Prostate gland (tissue), 2 donors: ENCODE data around the gene MCF2L2.

Source experiments
- POLR2AphosphoS5 ChIP-seq: sonication (generic); formaldehyde crosslinking; IDR thresholded peaks from one replicate; pipeline ENCODE4 v1.6.1; 2017; ENCODE audit warnings: antibody characterized with exemption
- TF ChIP-seq, protein P1 (sequence below), 4 experiments: fragments of 200-600 bp in 2 of 4; fragments of 450-650 bp in 2 of 4; sonication (generic) in 2 of 4; IDR thresholded peaks; 1 replicate in 3 of 4; 2 replicates in 1 of 4; pipeline ENCODE4 v1.5.1; 2016 to 2019; ENCODE audit warnings: antibody characterized with exemption in 4 of 4, mild to moderate bottlenecking in 2 of 4, moderate library complexity in 2 of 4

DNA sequence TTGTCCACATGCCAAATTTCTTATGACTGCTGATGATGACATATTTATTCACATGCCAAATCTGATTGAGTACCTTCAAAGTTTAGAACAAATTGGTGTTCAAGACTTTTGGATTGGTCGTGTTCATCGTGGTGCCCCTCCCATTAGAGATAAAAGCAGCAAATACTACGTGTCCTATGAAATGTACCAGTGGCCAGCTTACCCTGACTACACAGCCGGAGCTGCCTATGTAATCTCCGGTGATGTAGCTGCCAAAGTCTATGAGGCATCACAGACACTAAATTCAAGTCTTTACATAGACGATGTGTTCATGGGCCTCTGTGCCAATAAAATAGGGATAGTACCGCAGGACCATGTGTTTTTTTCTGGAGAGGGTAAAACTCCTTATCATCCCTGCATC, 158.1 kb downstream of the MCF2L2 start:
- TF ChIP-seq POLR2AphosphoS5: no peak
- TF ChIP-seq, protein P1, sequence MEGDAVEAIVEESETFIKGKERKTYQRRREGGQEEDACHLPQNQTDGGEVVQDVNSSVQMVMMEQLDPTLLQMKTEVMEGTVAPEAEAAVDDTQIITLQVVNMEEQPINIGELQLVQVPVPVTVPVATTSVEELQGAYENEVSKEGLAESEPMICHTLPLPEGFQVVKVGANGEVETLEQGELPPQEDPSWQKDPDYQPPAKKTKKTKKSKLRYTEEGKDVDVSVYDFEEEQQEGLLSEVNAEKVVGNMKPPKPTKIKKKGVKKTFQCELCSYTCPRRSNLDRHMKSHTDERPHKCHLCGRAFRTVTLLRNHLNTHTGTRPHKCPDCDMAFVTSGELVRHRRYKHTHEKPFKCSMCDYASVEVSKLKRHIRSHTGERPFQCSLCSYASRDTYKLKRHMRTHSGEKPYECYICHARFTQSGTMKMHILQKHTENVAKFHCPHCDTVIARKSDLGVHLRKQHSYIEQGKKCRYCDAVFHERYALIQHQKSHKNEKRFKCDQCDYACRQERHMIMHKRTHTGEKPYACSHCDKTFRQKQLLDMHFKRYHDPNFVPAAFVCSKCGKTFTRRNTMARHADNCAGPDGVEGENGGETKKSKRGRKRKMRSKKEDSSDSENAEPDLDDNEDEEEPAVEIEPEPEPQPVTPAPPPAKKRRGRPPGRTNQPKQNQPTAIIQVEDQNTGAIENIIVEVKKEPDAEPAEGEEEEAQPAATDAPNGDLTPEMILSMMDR (IDR thresholded peaks at IDR 0.05): no peak
